Mucosa of descending colon (tissue), 3 donors: ENCODE measurements around the gene TLE7. TPM values are rescaled to one million over a fixed set of nuclear protein-coding genes. Genes with fewer than 3 reads are reported as not detected.

Experiments used
- ATAC-seq: fragments of 200-7000 bp; cut with Tn5 transposase; one replicate; pipeline ENCODE4 v1.9.1; 2020; ENCODE audit warnings: mild to moderate bottlenecking, moderate library complexity
- DNase-seq, 3 donors: peaks; one replicate each; pipeline ENCODE4 v3.0.0-alpha.2; 2020
- H3K36me3 ChIP-seq: fragments of 200-600 bp; one replicate; pipeline ENCODE4 v1.8.0; 2021; ENCODE audit warnings: low read depth, mild to moderate bottlenecking
- H3K4me1 ChIP-seq: fragments of 200-600 bp; one replicate; pipeline ENCODE4 v1.8.0; 2021; ENCODE audit warnings: low read depth, mild to moderate bottlenecking
- H3K4me3 ChIP-seq: fragments of 200-600 bp; one replicate; pipeline ENCODE4 v1.8.0; 2021; ENCODE audit warnings: mild to moderate bottlenecking
- H3K9me3 ChIP-seq: fragments of 200-600 bp; one replicate; pipeline ENCODE4 v1.8.0; 2021; ENCODE audit warnings: mild to moderate bottlenecking
- CTCF ChIP-seq: fragments of 200-600 bp; IDR thresholded peaks from one replicate; pipeline ENCODE4 v1.8.0; 2022; ENCODE audit warnings: antibody characterized with exemption, mild to moderate bottlenecking
- intact Hi-C, 2 donors: fragments of 100-400 bp; cut with DNase I in 1 of 2; cut with micrococcal nuclease in 1 of 2; formaldehyde crosslinking; loops; one replicate each; pipeline versions ENCODE4 v1.11.0 to v1.11.1; 2022; cut with DNase I, micrococcal nuclease
- total RNA-seq, 3 donors: library from RNA; stranded (reverse); fragmentation: NEBNext Ultra II Directional in 2 of 3; extraction: Animal tissue kit (Norgen Biotek cat#: 25700) in 2 of 3; gene quantifications; one replicate each; pipeline versions ENCODE4 v1.2.1 to v1.2.4, GENCODE V29; 2021 to 2023
- donor health status: DM: no; HTN: no; CAD: no; lungs with moderate emphysema.
- donor health status: DM: no; HTN: no; CAD: no.
- donor health status: DM: no; HTN: yes; CAD: no.

Gene TLE7
- total RNA-seq, 3 donors from 2014 or later = not detected

- H3K4me1 ChIP-seq = no peaks in the 10 kb centered on the region
- intact Hi-C loops = no loop called here
- H3K36me3 ChIP-seq = no peaks in the 10 kb centered on the region
- no peak overlapping the region for H3K4me3 ChIP-seq
- no peaks in the 10 kb centered on the region for H3K9me3 ChIP-seq
- ATAC-seq = no peak
- no peak for TF ChIP-seq CTCF
- no peak for DNase-seq
Measured at GRCh38 chr16:71407731-71408130, 34.1 kb downstream of the TLE7 start.

GRCh38 chr16:71406724-71407123 is 35.1 kb downstream of the TLE7 start:
- Histone ChIP-seq H3K4me3 (no peak overlapping the region), H3K9me3 (no peaks in the 10 kb centered on the region), H3K36me3 (no peaks in the 10 kb centered on the region), H3K4me1 (no peaks in the 10 kb centered on the region)
- no peak for TF ChIP-seq CTCF
- no peak for DNase-seq
- intact Hi-C loops = no loop called here
- no peak for ATAC-seq

- DNase-seq (no peak), ATAC-seq (no peak)
- no peak for TF ChIP-seq CTCF
- no peaks in the 10 kb centered on the region for H3K36me3 ChIP-seq
- no peak overlapping the region for H3K4me3 ChIP-seq
- intact Hi-C loops = no loop called here
- H3K4me1 ChIP-seq = no peaks in the 10 kb centered on the region
- H3K9me3 ChIP-seq = no peaks in the 10 kb centered on the region
Measured at GRCh38 chr16:71406316-71406715, 35.5 kb downstream of the TLE7 start.

GRCh38 chr16:71404364-71404763 is 37.5 kb downstream of the TLE7 start:
- no peaks in the 10 kb centered on the region for H3K9me3 ChIP-seq
- ATAC-seq (no peak), DNase-seq (no peak)
- intact Hi-C loops = no loop called here
- H3K4me3 ChIP-seq = no peak overlapping the region
- no peaks in the 10 kb centered on the region for H3K4me1 ChIP-seq
- TF ChIP-seq CTCF = no peak
- H3K36me3 ChIP-seq = no peaks in the 10 kb centered on the region

- intact Hi-C loops = no loop called here
- Histone ChIP-seq H3K4me3 (no peak overlapping the region), H3K9me3 (no peaks in the 10 kb centered on the region), H3K36me3 (no peaks in the 10 kb centered on the region), H3K4me1 (no peaks in the 10 kb centered on the region)
- ATAC-seq (no peak), DNase-seq (no peak)
- no peak for TF ChIP-seq CTCF
Measured at GRCh38 chr16:71402674-71403073, 39.2 kb downstream of the TLE7 start.

GRCh38 chr16:71402007-71402406 is 39.8 kb downstream of the TLE7 start:
- Histone ChIP-seq H3K4me1 (no peaks in the 10 kb centered on the region), H3K4me3 (no peak overlapping the region), H3K36me3 (no peaks in the 10 kb centered on the region), H3K9me3 (no peaks in the 10 kb centered on the region)
- ATAC-seq (no peak), DNase-seq (no peak)
- no peak for TF ChIP-seq CTCF
- intact Hi-C loops = no loop called here
